Measurements from ENCODE around the gene ENSA. TPM values are rescaled to one million over a fixed set of nuclear protein-coding genes. Genes with fewer than 3 reads are reported as not detected.

The ENSA gene
- total and polyA plus RNA-seq, 7 donors: 114 to 242 (median 150) TPM

DNA sequence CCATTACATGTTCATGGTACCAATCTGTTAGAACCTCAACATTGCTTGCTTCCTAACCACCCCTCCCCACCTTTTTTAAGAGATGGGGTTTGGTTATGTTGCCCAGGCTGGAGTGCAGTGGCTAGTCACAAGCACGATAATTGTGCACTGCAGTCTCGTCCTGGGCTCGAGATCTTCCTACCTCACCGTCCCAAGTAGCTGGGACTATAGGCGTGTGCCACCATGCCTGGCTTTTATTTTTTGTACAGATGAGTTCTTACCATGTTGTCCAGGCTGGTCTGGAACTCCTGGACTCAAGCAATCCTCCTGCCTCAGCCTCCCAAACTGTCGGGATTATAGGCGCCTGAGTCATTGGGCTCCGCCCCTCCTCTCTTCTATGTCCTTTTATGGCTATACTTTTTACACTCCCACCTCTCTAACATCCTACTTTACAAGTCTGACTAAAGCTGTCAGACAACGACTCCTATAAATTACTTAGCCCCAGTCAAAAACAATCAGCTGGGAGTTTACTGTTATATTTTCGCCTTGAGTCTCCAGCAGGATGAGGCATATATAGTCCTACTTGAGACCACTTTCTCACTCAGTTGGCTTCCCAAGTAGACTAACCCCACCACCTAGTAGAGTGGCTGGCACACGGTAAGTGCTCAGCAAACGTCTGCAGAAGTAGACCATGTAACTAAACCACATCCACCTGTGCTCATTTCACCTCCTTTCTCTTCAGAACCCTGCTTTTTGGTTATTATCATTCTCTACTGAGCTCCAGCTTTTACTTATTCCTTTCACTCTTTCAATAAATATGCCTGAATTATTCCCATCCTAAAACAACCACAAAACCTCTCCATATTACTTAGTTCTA is 13.8 kb downstream of the ENSA start:
- TF ChIP-seq POLR2AphosphoS5 (IDR thresholded peaks at IDR 0.05) (no peak), POLR2A (IDR thresholded peaks at IDR 0.05) (no peak), EP300 (IDR thresholded peaks at IDR 0.05) (no peak)
- TF ChIP-seq, protein P1, sequence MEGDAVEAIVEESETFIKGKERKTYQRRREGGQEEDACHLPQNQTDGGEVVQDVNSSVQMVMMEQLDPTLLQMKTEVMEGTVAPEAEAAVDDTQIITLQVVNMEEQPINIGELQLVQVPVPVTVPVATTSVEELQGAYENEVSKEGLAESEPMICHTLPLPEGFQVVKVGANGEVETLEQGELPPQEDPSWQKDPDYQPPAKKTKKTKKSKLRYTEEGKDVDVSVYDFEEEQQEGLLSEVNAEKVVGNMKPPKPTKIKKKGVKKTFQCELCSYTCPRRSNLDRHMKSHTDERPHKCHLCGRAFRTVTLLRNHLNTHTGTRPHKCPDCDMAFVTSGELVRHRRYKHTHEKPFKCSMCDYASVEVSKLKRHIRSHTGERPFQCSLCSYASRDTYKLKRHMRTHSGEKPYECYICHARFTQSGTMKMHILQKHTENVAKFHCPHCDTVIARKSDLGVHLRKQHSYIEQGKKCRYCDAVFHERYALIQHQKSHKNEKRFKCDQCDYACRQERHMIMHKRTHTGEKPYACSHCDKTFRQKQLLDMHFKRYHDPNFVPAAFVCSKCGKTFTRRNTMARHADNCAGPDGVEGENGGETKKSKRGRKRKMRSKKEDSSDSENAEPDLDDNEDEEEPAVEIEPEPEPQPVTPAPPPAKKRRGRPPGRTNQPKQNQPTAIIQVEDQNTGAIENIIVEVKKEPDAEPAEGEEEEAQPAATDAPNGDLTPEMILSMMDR (IDR thresholded peaks at IDR 0.05): no peak
- H3K9me3 ChIP-seq: no peaks in the 10 kb centered on the region
- H3K36me3 ChIP-seq: peaks cover 0 to 42% (median 0%) of the 10 kb centered on the region in 4 donors
- H3K27me3 ChIP-seq: no peaks in the 10 kb centered on the region
- peak overlapping the region in 3 of 4 donors; percentile 41 to 80 (median 69) for H3K27ac ChIP-seq
- H3K4me3 ChIP-seq: no peak overlapping the region
- 76 to 77% methylated on average over 12 of the region's 12 CpGs for WGBS, 2 donors
- intact Hi-C loops (cut with DNase I): no loop called here
- no peak for DNase-seq
- peaks cover 0 to 52% (median 51%) of the 10 kb centered on the region in 4 donors for H3K4me1 ChIP-seq

DNA sequence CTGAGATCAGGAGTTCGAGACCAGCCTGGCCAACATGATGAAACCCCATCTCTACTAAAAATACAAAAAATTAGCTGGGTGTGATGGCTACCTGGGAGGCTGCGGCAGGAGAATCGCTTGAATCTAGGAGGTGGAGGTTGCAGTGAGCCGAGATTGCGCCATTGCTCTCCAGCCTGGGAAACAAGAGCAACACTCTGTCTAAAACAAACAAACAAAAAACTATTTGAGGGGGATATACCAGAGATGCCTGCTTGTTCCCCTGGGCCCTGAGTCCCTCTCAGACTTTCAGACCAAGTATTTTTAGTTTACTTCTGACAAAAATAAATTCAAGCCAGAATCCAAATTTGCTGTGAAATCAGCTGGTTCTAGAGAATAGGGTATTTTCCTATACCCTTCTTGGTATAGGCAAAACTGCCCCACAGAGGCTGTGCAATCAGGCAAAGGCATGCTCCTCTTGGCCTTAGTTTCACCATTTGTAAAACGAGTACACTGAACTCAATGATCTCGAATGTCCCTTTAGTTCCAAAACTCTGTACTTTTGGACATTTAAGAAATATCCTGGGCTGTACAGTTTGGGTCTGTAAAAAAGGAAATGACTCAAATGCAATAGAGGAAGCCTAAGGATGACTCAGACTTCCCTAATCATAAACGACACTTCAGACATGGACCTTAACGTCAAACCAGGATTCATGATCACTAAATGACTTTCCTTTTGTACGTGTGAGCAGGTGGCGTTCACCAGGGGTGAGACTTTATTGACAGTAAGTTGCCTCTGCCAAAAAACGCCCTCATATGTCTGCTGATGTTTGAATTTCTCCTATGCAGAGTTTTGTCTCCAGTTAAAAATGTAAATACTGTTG is 16.1 kb downstream of the ENSA start:
- Histone ChIP-seq H3K4me1 (peaks cover 0 to 58% (median 51%) of the 10 kb centered on the region in 4 donors), H3K9me3 (no peaks in the 10 kb centered on the region), H3K36me3 (peaks cover 0 to 25% (median 0%) of the 10 kb centered on the region in 4 donors), H3K27ac (peak overlapping the region; percentile 69 to 80 (median 75)), H3K27me3 (no peaks in the 10 kb centered on the region), H3K4me3 (no peak overlapping the region)
- intact Hi-C loops (cut with DNase I): loop anchor here (5.0 kb wide), 1 partner anchor 36 kb away; the partner anchor contains the start of gene MCL1
- WGBS, 2 donors: 35 to 44% methylated on average over 12 of the region's 12 CpGs
- TF ChIP-seq, protein P1 (IDR thresholded peaks at IDR 0.05): no peak
- peak in 3 of 4 donors; percentile 47 to 88 (median 86) for TF ChIP-seq EP300 (IDR thresholded peaks at IDR 0.05)
- peak in 1 of 2 donors; percentile 7 for TF ChIP-seq POLR2A (IDR thresholded peaks at IDR 0.05)
- peak; percentile 49 to 86 (median 66) for TF ChIP-seq POLR2AphosphoS5 (IDR thresholded peaks at IDR 0.05)
- DNase-seq: no peak

DNA sequence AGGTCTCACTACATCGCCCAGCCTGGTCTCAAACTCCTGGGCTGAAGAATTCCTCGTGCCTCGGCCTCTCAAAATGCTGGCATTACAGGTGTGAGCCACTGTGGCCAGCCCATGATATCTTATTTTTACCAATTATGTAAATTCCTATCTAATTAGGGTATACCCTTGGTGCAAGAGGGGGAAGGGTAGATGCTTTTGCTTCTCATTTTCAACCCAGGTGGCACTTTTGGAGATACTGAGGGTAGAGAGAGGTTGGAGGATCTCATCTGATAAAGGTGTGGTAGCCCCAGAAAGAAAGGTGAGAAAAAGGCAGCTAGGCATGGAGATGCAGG is 17.4 kb downstream of the ENSA start:
- intact Hi-C loops (cut with DNase I): loop anchor here (5.0 kb wide), 1 partner anchor 35 kb away; the partner anchor contains the start of gene MCL1
- H3K4me3 ChIP-seq: no peak overlapping the region
- peaks cover 0 to 11% (median 0%) of the 10 kb centered on the region in 4 donors for H3K36me3 ChIP-seq
- WGBS, 2 donors: 82 to 84% methylated on average over 3 of the region's 3 CpGs
- no peak for DNase-seq
- no peaks in the 10 kb centered on the region for H3K9me3 ChIP-seq
- no peak for TF ChIP-seq EP300 (IDR thresholded peaks at IDR 0.05)
- TF ChIP-seq POLR2AphosphoS5 (IDR thresholded peaks at IDR 0.05): no peak
- TF ChIP-seq POLR2A (IDR thresholded peaks at IDR 0.05): no peak
- TF ChIP-seq, protein P1 (IDR thresholded peaks at IDR 0.05): no peak
- H3K4me1 ChIP-seq: peaks cover 0 to 58% (median 51%) of the 10 kb centered on the region in 4 donors
- H3K27me3 ChIP-seq: no peaks in the 10 kb centered on the region
- peak overlapping the region; percentile 69 to 80 (median 75) for H3K27ac ChIP-seq

DNA sequence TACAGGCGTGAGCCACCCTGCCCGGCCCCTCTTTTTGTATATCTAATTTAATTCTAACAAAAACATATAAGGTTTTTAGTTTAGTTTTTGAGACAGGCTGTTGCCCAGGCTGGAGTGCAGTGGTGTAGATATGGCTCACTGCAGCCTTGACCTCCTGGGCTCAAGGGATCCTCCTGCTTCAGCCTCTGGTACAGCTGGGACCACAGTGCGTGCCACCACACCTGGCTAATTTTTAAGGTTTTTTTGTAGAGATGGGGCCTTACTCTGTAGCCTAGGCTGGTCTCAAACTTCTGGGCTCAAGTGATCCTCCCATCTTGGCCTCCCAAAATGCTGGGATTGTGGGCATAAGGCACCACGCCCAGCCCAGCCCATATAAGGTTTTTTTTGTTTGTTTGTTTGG is 18.8 kb downstream of the ENSA start:
- no peak for DNase-seq
- Histone ChIP-seq H3K4me3 (no peak overlapping the region), H3K27me3 (no peaks in the 10 kb centered on the region), H3K36me3 (no peaks in the 10 kb centered on the region), H3K4me1 (peaks cover 0 to 58% (median 51%) of the 10 kb centered on the region in 4 donors), H3K27ac (peak overlapping the region; percentile 69 to 80 (median 75)), H3K9me3 (no peaks in the 10 kb centered on the region)
- TF ChIP-seq POLR2AphosphoS5 (IDR thresholded peaks at IDR 0.05) (no peak), POLR2A (IDR thresholded peaks at IDR 0.05) (no peak), EP300 (IDR thresholded peaks at IDR 0.05) (no peak)
- TF ChIP-seq, protein P1 (IDR thresholded peaks at IDR 0.05): no peak
- intact Hi-C loops (cut with DNase I): loop anchor here (5.0 kb wide), 1 partner anchor 33 kb away; the partner anchor contains the start of gene MCL1
- 91 to 92% methylated on average over 4 of the region's 4 CpGs for WGBS, 2 donors

All from sigmoid colon (tissue), 7 donors.